Measurements from ENCODE around the gene CDT1.
"Not testable (repeated sequence)": the region's sequence is repeated elsewhere in the genome, so short reads cannot be mapped to it uniquely, and the experiment has no call there.

CDT1 gene

GRCh38 chr16:88769617-88770460, 33.8 kb upstream of the CDT1 start:
- FAIRE-seq: no peak

DNA sequence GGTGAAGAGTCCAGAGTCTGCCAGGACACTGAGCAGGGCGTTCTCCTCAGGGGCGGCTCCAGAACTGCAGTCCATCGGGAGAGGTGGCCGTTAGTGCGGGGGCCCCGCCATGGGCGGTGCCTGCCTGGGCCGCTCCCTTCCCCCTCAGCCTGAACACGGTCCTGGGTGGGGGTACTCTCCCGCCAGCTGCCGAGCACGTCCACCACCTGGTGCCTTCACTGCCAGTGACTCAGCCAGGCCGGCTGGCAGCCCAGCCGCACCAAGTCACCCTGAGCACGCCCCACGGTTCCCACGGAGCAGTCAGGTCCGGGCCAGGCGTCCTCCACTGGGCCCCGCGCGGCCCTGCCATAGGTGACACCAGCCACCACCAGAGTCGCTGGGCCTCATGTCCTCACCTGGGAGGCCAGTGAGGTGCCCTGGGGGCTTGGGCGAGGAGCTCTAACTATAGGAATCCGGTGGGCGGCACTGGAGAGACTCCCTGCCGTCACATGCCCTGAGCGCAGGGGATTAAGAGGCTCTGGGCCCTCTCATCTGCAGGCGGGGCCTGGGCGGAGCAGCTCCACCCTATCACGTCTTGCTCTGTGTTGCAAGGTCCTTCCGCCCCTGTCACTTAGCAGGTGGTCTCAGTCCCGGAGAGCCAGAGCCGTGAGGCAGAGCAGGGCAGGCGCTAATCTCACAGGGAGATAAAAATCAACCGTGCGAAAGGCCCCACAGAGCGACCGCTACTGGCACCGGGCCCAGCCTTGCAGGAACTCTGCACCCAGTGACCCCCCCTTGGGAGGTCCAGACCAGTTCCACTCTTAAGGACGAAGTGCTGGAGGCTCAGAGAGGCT, 32.9 kb upstream of the CDT1 start:
- no peak for FAIRE-seq

GRCh38 chr16:88771294-88771772, 32.3 kb upstream of the CDT1 start:
- FAIRE-seq: no peak

DNA sequence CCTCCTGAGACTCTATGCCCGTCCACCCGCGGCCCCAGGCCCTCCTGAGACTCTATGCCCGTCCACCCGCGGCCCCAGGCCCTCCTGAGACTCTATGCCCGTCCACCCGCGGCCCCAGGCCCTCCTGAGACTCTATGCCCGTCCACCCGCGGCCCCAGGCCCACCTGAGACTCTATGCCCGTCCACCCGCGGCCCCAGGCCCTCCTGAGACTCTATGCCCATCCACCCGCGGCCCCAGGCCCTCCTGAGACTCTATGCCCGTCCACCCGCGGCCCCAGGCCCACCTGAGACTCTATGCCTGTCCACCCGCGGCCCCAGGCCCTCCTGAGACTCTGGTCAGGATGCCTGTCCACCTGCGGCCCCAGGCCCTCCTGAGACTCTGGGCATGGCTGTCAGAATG, 31.8 kb upstream of the CDT1 start:
- FAIRE-seq: not testable (repeated sequence)

GRCh38 chr16:88772871-88773811, 30.4 kb upstream of the CDT1 start:
- FAIRE-seq: no peak

DNA sequence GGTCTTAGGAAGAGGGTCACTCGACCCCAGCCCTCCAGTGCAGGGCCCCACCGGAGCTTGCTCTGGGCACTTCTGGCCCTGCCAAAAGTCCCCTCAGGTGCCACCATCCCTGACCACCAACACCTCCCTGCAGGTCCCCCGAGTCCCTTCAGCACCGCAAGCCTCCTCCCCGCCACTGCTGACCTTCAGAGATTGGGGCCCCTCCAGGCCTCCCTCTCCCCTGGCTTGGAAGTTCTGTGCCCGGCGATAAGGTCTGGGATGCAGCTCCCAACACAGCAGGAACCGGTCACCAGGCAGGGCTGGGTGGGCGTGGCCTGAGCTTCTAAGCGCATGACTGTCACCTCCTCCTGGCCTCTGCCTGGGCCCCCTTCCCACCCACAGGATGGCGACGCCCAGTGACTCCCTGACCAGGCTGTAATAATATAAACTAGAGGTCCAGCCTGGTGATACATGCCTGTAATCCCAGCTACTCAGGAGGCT, 29.7 kb upstream of the CDT1 start:
- no peak for FAIRE-seq

DNA sequence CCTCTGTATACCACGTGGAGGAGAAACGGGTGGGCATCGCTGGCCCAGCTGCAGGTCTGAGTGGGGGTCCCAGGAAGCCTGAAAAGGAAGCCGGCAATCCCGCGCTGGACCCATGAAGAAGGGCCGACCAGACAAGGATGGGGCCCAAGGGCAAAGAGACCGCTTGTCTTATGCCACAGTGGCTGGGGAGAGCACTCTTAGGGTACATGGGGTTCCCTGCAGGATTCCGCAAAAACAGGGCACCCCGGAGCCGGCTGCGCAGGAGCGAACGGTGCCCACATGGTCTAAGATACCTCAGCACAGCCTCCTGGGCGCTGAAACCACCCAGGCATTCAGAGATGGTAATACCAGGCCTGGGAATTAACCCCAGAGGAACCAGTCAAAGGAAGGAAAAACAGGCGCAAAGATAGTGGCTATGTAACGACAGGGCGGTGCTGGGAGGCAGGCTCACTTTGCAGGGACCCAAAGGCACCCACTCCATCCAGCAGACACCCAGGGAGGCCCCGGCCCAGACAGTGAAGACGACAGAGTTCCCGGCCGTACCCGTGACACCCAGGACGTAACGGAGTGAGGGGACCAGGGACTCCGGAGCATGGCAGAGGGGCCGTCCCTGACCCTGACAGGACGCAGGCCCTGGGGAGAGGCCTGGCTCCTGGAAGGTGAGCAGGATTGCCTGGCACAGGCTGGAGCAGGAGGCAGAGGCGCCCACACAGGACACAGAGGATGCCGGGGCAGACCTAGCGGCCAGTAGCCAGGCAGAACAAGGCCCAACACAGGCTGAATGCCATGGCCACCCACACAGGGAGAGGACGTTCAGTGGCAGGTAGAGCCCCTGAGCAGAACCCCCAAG, 28.8 kb upstream of the CDT1 start:
- FAIRE-seq: no peak

GRCh38 chr16:88775825-88776224, 27.8 kb upstream of the CDT1 start:
- no peak for FAIRE-seq

GRCh38 chr16:88777471-88778270, 25.9 kb upstream of the CDT1 start:
- FAIRE-seq: no peak

GRCh38 chr16:88778271-88778525, 25.4 kb upstream of the CDT1 start:
- no peak for FAIRE-seq

GRCh38 chr16:88778541-88779065, 25.0 kb upstream of the CDT1 start:
- no peak for FAIRE-seq

- FAIRE-seq: no peak
Observed at GRCh38 chr16:88779406-88780141, 24.0 kb upstream of the CDT1 start.

- no peak for FAIRE-seq
Observed at GRCh38 chr16:88780142-88781062, 23.2 kb upstream of the CDT1 start.

DNA sequence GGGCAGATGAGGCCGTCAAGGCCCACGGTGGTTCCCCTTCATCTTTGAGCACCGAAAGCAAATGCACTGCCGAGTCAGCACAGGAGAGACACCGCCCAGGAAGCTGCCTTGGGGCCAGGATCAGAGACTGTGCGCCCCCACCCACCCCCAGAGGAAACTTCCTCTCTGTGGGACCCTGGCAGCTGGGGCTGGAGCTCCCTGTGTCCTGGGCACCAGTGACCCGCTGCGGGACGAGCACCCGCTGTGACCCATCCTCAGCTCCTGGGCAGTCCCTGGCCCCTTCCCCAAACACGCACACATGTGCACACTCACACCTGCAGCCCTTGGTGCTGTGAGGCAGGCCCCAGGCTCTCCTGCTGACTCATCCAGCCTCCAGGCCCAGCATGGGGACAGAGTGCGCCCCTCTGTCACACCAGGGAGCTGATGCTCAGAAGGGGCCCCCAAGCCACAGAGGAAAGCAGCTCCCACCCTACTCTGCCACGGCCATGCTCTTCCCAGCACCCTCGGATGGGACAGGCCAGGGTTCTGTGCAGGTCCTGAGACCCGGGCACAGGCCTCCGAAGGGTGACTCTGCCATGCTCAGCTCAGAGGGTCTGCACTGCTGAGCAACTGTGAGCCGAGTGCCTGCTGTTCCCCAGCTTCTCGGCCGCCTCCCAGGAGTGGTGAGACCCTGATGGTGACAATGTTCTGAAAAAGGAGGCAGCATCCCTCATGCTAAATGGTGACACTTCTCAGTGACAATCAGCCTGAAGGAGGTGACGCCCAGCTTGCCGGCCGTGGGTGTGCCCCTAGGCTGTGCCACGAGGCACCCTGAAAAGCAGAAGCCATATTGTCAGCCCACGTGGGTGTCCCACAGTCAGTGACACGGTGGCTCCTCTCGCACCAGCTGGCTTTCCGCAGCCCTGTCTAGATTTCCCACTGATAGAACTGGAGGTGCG, 22.2 kb upstream of the CDT1 start:
- FAIRE-seq: no peak

DNA sequence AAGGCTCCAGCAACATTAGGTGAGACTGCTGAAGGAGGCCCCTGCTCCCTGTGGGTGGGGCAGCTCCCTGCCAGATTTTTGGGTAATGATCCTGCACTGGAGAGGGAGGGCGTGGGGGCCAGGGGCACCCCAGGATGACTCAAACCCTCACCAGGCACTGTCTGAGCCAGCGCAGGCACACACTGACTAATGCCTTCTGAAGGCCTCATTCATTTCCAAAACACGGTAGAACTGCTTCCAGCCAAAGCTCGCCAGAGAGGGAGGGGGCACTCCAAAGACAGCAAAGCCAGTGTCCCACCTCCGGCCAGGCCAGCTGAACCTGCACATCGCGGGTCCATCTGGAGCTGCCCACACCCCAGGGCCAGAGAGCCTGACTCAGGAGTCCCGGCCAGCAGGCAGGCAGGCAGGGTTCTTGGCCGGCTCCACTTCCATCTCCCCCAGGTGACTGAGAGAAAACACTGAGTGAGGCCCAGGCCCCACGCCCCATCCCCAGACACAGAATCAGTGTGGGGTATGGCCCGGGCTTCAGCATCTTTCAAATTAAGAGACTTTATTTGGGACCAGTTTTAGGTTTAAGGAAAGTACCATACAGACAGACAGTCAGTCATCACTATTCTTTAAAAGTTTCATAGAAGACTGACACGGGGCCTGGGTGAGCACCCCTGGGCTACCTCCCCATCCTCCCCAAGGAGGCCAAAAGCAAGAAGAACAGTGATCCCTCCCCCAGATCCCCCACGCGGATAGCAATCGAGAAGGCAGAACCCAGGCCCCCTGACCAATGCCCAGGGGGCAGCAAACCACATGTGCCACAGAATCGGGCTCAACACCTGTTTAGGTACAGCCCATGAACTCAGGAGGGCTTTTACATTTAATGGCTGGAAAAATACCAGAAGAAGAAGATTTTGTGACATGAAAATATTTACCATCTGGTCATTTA, 20.9 kb upstream of the CDT1 start:
- no peak for FAIRE-seq

DNA sequence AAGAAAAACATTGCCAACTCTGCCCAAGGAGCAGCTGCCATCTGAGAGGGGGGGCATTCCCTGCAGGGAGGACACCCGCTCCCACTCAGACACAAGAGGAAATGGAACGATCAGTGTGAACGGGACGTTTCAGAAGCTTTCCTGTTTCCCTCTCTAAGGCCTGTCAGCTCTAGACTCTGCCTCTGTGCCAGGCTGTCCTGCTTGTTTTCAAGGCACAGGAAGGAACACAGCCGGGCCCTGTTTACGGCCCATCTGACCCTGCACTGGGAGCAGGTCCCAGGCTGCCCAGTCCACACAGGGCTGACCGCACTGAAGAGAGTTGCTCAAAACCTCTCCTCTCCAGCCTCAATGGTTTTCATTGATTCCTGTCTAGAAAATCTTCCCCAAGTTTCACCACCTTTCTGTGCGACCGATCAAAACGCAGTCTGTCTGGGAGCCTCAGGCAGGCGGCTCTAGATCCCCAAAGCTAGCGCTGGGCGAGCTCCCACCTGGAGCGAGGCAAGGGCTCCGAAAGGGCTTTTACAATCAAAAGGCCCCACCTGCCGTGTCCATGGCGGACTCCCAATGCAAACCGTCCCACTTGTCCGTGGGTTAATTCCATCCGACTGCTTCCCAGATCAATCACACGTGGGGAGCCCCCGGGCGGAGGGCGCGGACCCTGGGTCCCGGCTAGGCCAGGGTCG, 20.1 kb upstream of the CDT1 start:
- no peak for FAIRE-seq
